IMR-90 (cell line): ENCODE data around the gene ZNF48. TPM values are rescaled to one million over a fixed set of nuclear protein-coding genes. Genes with fewer than 3 reads are reported as not detected.

Experiments
- ATAC-seq: fragments of 200-7000 bp; cut with Tn5 transposase; 2 replicates; pipeline ENCODE4 v1.9.1; 2020; ENCODE audit warnings: low read depth, mild to moderate bottlenecking, moderate library complexity
- BruUV-seq: library from RNA; stranded (reverse); fragments of 400-500 nt; replicated peaks from 2 replicates; lab custom pipeline; 2021; lab: Mats Ljungman, UMichigan
- CTCF ChIA-PET: fragments of 300-600 bp; formaldehyde crosslinking; extraction: SDS; loops from one replicate; lab custom pipeline; 2021; ENCODE audit warnings: antibody characterized with exemption; lab: Yijun Ruan, JAX
- POLR2A ChIA-PET: fragments of 300-600 bp; sonication (Branson Sonifier 250); formaldehyde crosslinking; loops from one replicate; lab custom pipeline; 2022; ENCODE audit warnings: antibody characterized with exemption; ENCODE audit not compliant: unreplicated experiment; lab: Charles Lee
- DNase-seq: peaks from one replicate; pipeline ENCODE4 v3.0.0; 2013
- H2AFZ ChIP-seq: replicated peaks from 2 replicates; pipeline ENCODE3; 2013; ENCODE audit warnings: low read length, mild to moderate bottlenecking; ENCODE audit not compliant: poor library complexity
- H2AK5ac ChIP-seq: 2 replicates; pipeline ENCODE4 v1.6.1; 2013; ENCODE audit warnings: low read depth, low read length, inconsistent platforms
- H2AK9ac ChIP-seq: replicated peaks from 2 replicates; pipeline ENCODE3; 2013; ENCODE audit warnings: mild to moderate bottlenecking, low read depth, low read length, moderate library complexity; ENCODE audit not compliant: poor library complexity
- H2BK120ac ChIP-seq: 2 replicates; pipeline ENCODE4 v1.6.1; 2013; ENCODE audit warnings: low read depth, low read length, inconsistent platforms
- H2BK15ac ChIP-seq: 3 replicates; pipeline ENCODE4 v1.6.1; 2013; ENCODE audit warnings: low read depth, low read length, inconsistent platforms
- H2BK20ac ChIP-seq: 2 replicates; pipeline ENCODE4 v1.6.1; 2013; ENCODE audit warnings: low read depth, mild to moderate bottlenecking, inconsistent platforms, low read length, moderate library complexity
- H2BK5ac ChIP-seq: 2 replicates; pipeline ENCODE4 v1.6.1; 2013; ENCODE audit warnings: mild to moderate bottlenecking, low read depth, low read length, inconsistent platforms; ENCODE audit not compliant: poor library complexity, severe bottlenecking
- H3K14ac ChIP-seq: replicated peaks from 2 replicates; pipeline ENCODE4 v1.6.1; 2013; ENCODE audit warnings: low read depth, low read length, inconsistent platforms
- H3K18ac ChIP-seq: 2 replicates; pipeline ENCODE4 v1.6.1; 2013; ENCODE audit warnings: low read depth, low read length, control low read depth
- H3K23ac ChIP-seq: 2 replicates; pipeline ENCODE4 v1.6.1; 2013; ENCODE audit warnings: low read depth, low read length, inconsistent platforms
- H3K27ac ChIP-seq: 2 replicates; pipeline ENCODE4 v1.5.1; 2013; ENCODE audit warnings: mild to moderate bottlenecking, control low read depth, low read length; ENCODE audit not compliant: insufficient read depth
- H3K27me3 ChIP-seq: 2 replicates; pipeline ENCODE4 v1.6.1; 2013; ENCODE audit warnings: low read length; ENCODE audit not compliant: control insufficient read depth, insufficient read depth
- H3K36me3 ChIP-seq: 2 replicates; pipeline ENCODE4 v1.6.1; 2013; ENCODE audit warnings: low read length, mixed read lengths; ENCODE audit not compliant: control insufficient read depth, insufficient read depth
- H3K4ac ChIP-seq: 2 replicates; pipeline ENCODE4 v1.6.1; 2013; ENCODE audit warnings: low read depth, low read length, inconsistent platforms
- H3K4me1 ChIP-seq: 2 replicates; pipeline ENCODE4 v1.6.1; 2013; ENCODE audit warnings: low read length, mixed read lengths; ENCODE audit not compliant: control insufficient read depth, insufficient read depth
- H3K4me2 ChIP-seq: 2 replicates; pipeline ENCODE4 v1.6.1; 2013; ENCODE audit warnings: low read depth, mild to moderate bottlenecking, control low read depth, low read length, moderate library complexity
- H3K4me3 ChIP-seq: 2 replicates; pipeline ENCODE4 v1.5.1; 2013; ENCODE audit warnings: low read depth, mild to moderate bottlenecking, control low read depth, low read length, moderate library complexity; ENCODE audit not compliant: insufficient read depth
- H3K56ac ChIP-seq: 2 replicates; pipeline ENCODE4 v1.6.1; 2013; ENCODE audit warnings: low read length, inconsistent platforms; ENCODE audit not compliant: insufficient read depth; ENCODE audit errors: extremely low read depth
- H3K79me1 ChIP-seq, 2 experiments: 2 replicates each; pipeline ENCODE4 v1.6.1; 2013; ENCODE audit warnings: low read length in 2 of 2, inconsistent platforms in 1 of 2, low read depth in 1 of 2
- H3K9ac ChIP-seq: 2 replicates; pipeline ENCODE4 v1.6.1; 2013; ENCODE audit warnings: low read depth, low read length, control low read depth
- H3K9me1 ChIP-seq: 2 replicates; pipeline ENCODE4 v1.6.1; 2013; ENCODE audit warnings: low read length, inconsistent platforms; ENCODE audit not compliant: insufficient read depth
- H3K9me3 ChIP-seq: 2 replicates; pipeline ENCODE4 v1.6.1; 2013; ENCODE audit warnings: low read length; ENCODE audit not compliant: control insufficient read depth, insufficient read depth
- H4K20me1 ChIP-seq: 2 replicates; pipeline ENCODE4 v1.6.1; 2013; ENCODE audit warnings: low read length, inconsistent platforms; ENCODE audit not compliant: insufficient read depth
- H4K5ac ChIP-seq: 2 replicates; pipeline ENCODE4 v1.6.1; 2013; ENCODE audit warnings: mild to moderate bottlenecking, low read depth, low read length, control low read depth
- H4K8ac ChIP-seq, 2 experiments: 2 replicates each; pipeline ENCODE4 v1.6.1; 2013; ENCODE audit warnings: low read depth in 2 of 2, low read length in 2 of 2, control low read depth in 1 of 2, inconsistent platforms in 1 of 2
- H4K91ac ChIP-seq: 2 replicates; pipeline ENCODE4 v1.6.1; 2013; ENCODE audit warnings: low read depth, low read length, inconsistent platforms; ENCODE audit not compliant: insufficient read depth
- CEBPB ChIP-seq: IDR thresholded peaks from 2 replicates; pipeline ENCODE4 v1.6.1; 2012; ENCODE audit warnings: low read depth, low read length, improper control_type of control experiment
- CTCF ChIP-seq: conservative IDR thresholded peaks from 2 replicates; pipeline ENCODE4 v1.5.1; 2012; ENCODE audit warnings: mild to moderate bottlenecking, low read depth, low read length, improper control_type of control experiment
- MAFK ChIP-seq: IDR thresholded peaks from 2 replicates; pipeline ENCODE4 v1.6.1; 2012; ENCODE audit warnings: low read depth, low read length, improper control_type of control experiment
- MXI1 ChIP-seq: IDR thresholded peaks from 2 replicates; pipeline ENCODE4 v1.6.1; 2012; ENCODE audit warnings: low read depth, mild to moderate bottlenecking, low read length, moderate library complexity, borderline replicate concordance
- POLR2A ChIP-seq: IDR thresholded peaks from 2 replicates; pipeline ENCODE4 v1.6.1; 2012; ENCODE audit warnings: mild to moderate bottlenecking, low read depth, low read length
- USF2 ChIP-seq: fragments of 150-350 bp; IDR thresholded peaks from 2 replicates; pipeline ENCODE4 v1.6.1; 2017; ENCODE audit warnings: mild to moderate bottlenecking, antibody characterized with exemption, low read length, low read depth
- WGBS, 2 experiments: methylation state at CpG; one replicate each; pipeline versions ENCODE4 v1.1.5 to v1.1.7; 2013; ENCODE audit warnings: missing lambda C conversion rate in 2 of 2; ENCODE audit not compliant: insufficient read length in 1 of 2; ENCODE audit errors: extremely low coverage in 2 of 2; 5-methylcytosine and 5-hydroxymethylcytosine counted together
- dilution Hi-C: fragments of 300-500 bp; cut with HindIII; formaldehyde crosslinking; loops from one replicate; pipeline ENCODE4 v1.14.3; 2018; ENCODE audit warnings: low sequenced_read_pairs; ENCODE audit not compliant: unreplicated experiment
- in situ Hi-C: fragments of 300-500 bp; cut with MboI; formaldehyde crosslinking; loops from 3 replicates; pipeline ENCODE4 v1.14.3; 2019; ENCODE audit warnings: low sequenced_read_pairs, inconsistent platforms, mixed read lengths
- intact Hi-C: fragments of 100-400 bp; cut with micrococcal nuclease; formaldehyde crosslinking; loops from 2 replicates; pipeline ENCODE4 v1.10.0; 2022
- polyA plus RNA-seq, 3 experiments: library from polyadenylated mRNA; depleted of rRNA; stranded (reverse); fragments of >200 nt; gene quantifications; 2 replicates each; pipeline ENCODE4 v1.2.3, GENCODE V29; 2012; ENCODE audit warnings: low replicate concordance in 1 of 3
- total RNA-seq: library from RNA; depleted of rRNA; stranded (reverse); fragments of >200 nt; gene quantifications from 2 replicates; pipeline ENCODE4 v1.2.3, GENCODE V29; 2012

Gene ZNF48
- total and polyA plus RNA-seq, 2 of the 4 experiments (the other 2 are of a cell fraction): 5.8 to 6.6 TPM

- Histone ChIP-seq H2BK15ac (no peak overlapping the region), H3K4me1 (peaks cover 3% of the 10 kb centered on the region; the same call in 1 of the 2 replicates), H2BK20ac (no peak overlapping the region), H4K8ac (no peak overlapping the region), H3K4me3 (no peak overlapping the region), H3K4ac (no peak overlapping the region), H4K5ac (no peak overlapping the region), H3K9me1 (peaks cover 11% of the 10 kb centered on the region), H3K79me1 (peaks cover 15 to 68% of the 10 kb centered on the region in 2 experiments), H3K4me2 (no peak overlapping the region), H3K9me3 (no peaks in the 10 kb centered on the region), H2BK5ac (no peak overlapping the region), H2AFZ (no peak overlapping the region), H3K18ac (no peak overlapping the region), H3K27me3 (no peaks in the 10 kb centered on the region), H2BK120ac (no peak overlapping the region), H3K9ac (no peak overlapping the region), H2AK5ac (no peak overlapping the region), H3K36me3 (peaks cover 25% of the 10 kb centered on the region), H2AK9ac (no peak overlapping the region), H4K20me1 (peaks cover 51% of the 10 kb centered on the region), H3K56ac (no peak overlapping the region), H3K14ac (no peak overlapping the region), H3K27ac (no peak overlapping the region), H3K23ac (0 out of 2 replicates have a peak overlapping the region, but pooled peaks have one; percentile 10), H4K91ac (no peak overlapping the region)
- CTCF ChIA-PET: no interaction called here
- in situ Hi-C loops (no loop called here), dilution Hi-C loops (no loop called here), intact Hi-C loops (no loop called here)
- BruUV-seq: no TSS peak
- no peak for ATAC-seq
- 93% methylated on average over 3 of the region's 10 CpGs; no CpG with 5 or more reads in 1 of the 2 experiments for WGBS, 2 experiments
- POLR2A ChIA-PET: no interaction called here
- no peak for DNase-seq
- TF ChIP-seq MXI1 (no peak), CEBPB (no peak), CTCF (no peak), USF2 (no peak), POLR2A (no peak), MAFK (no peak)
Observed at GRCh38 chr16:30365200-30365599, 30.0 kb upstream of the ZNF48 start.
